ENCODE measurements around the gene RLF.
A peak's percentile ranks its signal among the peaks of the same experiment; 100 is the strongest.
"Not testable (repeated sequence)": the region's sequence is repeated elsewhere in the genome, so short reads cannot be mapped to it uniquely, and the experiment has no call there.

The RLF gene

DNA sequence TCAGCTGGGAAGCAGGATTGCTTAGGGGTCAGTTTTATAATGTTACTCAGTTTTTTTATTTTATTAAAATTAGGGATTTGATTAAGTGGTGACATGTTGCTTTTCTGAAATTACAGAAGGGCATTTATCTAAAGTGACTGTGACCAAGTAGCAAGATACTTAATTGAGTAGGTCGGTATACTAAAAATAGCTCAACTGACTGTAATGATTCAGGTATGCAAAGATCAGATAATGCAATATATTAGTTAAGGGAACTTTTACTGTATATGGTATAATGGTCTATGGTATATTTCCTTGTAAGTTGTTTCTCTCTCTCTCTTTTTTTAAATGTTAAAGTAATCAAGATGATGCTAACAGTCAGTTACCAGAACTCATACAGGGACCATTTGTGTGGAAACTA lies 26.2 kb downstream of the RLF start:
- peak overlapping the region; percentile 61 for H3K27ac Mint-ChIP-seq
- H3K36me3 Mint-ChIP-seq = peaks cover 2% of the 10 kb centered on the region
- peaks cover 60% of the 10 kb centered on the region for H3K4me1 Mint-ChIP-seq
- H3K4me3 Mint-ChIP-seq = peak overlapping the region; percentile 28
- no peaks in the 10 kb centered on the region for H3K9me3 Mint-ChIP-seq
- no peaks in the 10 kb centered on the region for H3K27me3 Mint-ChIP-seq

DNA sequence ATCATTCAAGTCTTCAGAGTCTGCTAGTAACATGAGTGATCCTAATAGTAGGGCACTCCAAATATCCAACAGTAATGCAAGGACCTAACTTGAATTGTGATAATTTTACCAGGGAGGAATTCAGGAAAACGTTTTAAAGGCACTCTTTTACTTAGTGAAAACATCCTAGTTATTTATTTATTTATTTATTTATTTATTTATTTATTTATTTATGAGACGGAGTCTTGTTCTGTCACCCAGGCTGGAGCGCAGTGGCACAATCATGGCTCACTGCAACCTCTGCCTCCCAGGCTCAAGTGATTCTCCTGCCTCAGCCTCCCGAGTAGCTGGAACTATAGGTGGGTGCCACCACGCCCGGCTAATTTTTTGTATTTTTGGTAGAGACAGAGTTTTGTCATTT lies 33.5 kb downstream of the RLF start:
- H3K4me3 Mint-ChIP-seq, H3K27ac Mint-ChIP-seq, H3K36me3 Mint-ChIP-seq, H3K27me3 Mint-ChIP-seq, H3K9me3 Mint-ChIP-seq, H3K4me1 Mint-ChIP-seq: not testable (repeated sequence)

GRCh38 chr1:40197656-40198055 lies 36.5 kb downstream of the RLF start:
- H3K9me3 Mint-ChIP-seq = no peaks in the 10 kb centered on the region
- H3K27me3 Mint-ChIP-seq = no peaks in the 10 kb centered on the region
- peaks cover 3% of the 10 kb centered on the region for H3K4me1 Mint-ChIP-seq
- peaks cover 12% of the 10 kb centered on the region for H3K36me3 Mint-ChIP-seq
- no peak overlapping the region for H3K4me3 Mint-ChIP-seq
- no peak overlapping the region for H3K27ac Mint-ChIP-seq

DNA sequence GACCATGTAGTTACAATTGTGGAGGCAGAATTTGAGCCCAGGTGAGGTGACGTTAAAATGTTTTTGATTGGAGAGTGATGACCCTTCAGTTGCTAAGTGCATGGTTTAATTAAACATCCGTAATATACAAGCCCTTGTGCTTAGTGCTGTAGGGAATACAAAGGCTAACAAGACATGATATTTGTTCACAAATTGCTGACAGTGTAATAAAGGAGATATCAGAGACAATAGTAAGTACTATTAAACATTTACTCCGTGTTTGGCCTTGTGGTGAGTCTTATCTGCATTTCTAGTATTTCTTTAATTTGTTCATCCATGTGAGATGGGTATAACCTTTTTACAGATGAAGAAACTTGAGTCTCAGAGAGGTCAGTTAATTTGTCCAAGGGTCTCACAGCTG lies 37.9 kb downstream of the RLF start:
- Mint-ChIP-seq H3K27me3 (no peaks in the 10 kb centered on the region), H3K4me1 (peaks cover 3% of the 10 kb centered on the region), H3K36me3 (peaks cover 15% of the 10 kb centered on the region), H3K4me3 (no peak overlapping the region), H3K27ac (no peak overlapping the region), H3K9me3 (no peaks in the 10 kb centered on the region)

GRCh38 chr1:40204856-40205255 lies 43.7 kb downstream of the RLF start:
- Mint-ChIP-seq H3K4me1 (peaks cover 17% of the 10 kb centered on the region), H3K9me3 (no peaks in the 10 kb centered on the region), H3K27ac (no peak overlapping the region), H3K36me3 (peaks cover 25% of the 10 kb centered on the region), H3K27me3 (no peaks in the 10 kb centered on the region), H3K4me3 (no peak overlapping the region)

DNA sequence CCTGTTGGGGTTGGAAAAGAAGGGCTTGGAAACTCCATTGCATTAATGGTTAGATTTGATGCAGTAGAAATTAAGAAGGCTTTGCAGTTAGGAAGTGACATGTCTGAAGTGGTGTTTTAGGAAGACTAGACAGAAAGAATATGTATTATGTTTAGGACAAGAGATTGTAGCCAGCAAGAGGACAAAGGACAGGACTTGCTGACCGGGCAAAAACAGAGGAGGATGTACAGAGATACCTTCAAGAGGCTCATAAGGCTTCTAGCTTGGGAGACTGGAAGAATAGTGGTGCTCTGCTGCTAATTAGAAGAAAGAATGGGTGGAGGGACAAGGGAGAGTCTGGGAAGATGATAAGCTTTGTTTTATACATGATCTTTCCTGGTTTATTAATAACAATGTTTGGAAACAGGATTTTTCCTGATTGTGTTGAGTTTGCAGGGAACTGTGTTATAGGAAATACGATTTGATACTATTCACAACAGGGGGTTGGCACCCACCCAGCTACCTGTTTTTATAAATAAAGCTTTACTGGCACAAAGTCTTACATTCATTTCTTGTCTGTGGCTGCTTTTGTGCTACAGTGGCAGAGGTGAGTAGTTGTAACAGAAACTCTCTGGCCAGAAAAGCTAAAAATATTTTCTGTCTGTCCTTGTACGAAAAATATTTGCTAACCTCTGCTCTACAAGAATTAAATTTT lies 49.5 kb downstream of the RLF start:
- Mint-ChIP-seq H3K4me3 (no peak overlapping the region), H3K4me1 (peaks cover 21% of the 10 kb centered on the region), H3K27me3 (no peaks in the 10 kb centered on the region), H3K27ac (no peak overlapping the region), H3K36me3 (peaks cover 19% of the 10 kb centered on the region), H3K9me3 (no peaks in the 10 kb centered on the region)

DNA sequence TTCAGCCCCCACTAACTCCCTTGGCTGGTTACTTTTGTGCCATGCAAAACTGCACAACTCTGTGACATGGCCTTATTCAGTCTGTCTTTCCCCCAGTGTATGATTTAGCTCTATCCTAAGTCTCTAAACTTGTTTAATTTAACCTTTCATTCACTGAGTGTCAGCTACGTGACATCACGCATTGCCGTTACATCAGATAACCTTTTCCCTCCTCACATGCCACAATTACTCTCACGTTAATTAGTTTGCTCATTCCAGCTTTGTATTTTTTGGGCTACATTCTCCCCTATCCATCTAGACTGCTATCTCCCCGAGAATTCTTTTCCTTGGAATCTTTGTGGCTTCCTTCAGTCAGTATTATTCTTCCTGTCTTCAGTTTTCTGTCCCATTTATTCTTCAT lies 57.1 kb downstream of the RLF start:
- no peaks in the 10 kb centered on the region for H3K27me3 Mint-ChIP-seq
- no peak overlapping the region for H3K27ac Mint-ChIP-seq
- H3K4me1 Mint-ChIP-seq = peaks cover 36% of the 10 kb centered on the region
- H3K4me3 Mint-ChIP-seq = no peak overlapping the region
- H3K9me3 Mint-ChIP-seq = no peaks in the 10 kb centered on the region
- peaks cover 6% of the 10 kb centered on the region for H3K36me3 Mint-ChIP-seq

- H3K4me3 Mint-ChIP-seq, H3K27ac Mint-ChIP-seq, H3K36me3 Mint-ChIP-seq, H3K27me3 Mint-ChIP-seq, H3K9me3 Mint-ChIP-seq: not testable (repeated sequence)
- H3K4me1 Mint-ChIP-seq = peaks cover 28% of the 10 kb centered on the region
Observed at GRCh38 chr1:40221471-40221905, 60.3 kb downstream of the RLF start.

GRCh38 chr1:40221977-40222772 lies 61.0 kb downstream of the RLF start:
- Mint-ChIP-seq H3K27ac (no peak overlapping the region), H3K9me3 (no peaks in the 10 kb centered on the region), H3K27me3 (no peaks in the 10 kb centered on the region), H3K4me3 (no peak overlapping the region), H3K36me3 (peaks cover 5% of the 10 kb centered on the region), H3K4me1 (peaks cover 27% of the 10 kb centered on the region)

DNA sequence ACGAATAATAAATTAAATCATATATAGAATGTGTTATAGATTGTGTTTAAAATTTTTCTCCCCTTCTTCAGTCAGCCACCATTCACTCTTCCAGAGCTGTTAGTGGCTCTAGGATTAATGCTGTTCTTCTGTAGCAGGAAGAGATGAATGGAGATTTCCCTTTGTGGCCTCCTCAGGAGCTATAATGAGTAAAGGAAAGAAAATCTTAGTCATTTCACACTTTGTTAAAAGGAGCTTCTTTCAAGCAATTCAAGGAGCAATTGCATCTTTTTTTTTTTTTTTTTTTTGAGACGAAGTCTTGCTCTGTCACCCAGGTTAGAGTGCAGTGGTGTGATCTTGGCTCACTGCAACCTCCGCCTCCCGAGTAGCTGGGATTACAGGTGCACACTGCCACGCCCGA lies 62.9 kb downstream of the RLF start:
- Mint-ChIP-seq H3K4me1 (peaks cover 21% of the 10 kb centered on the region), H3K27me3 (no peaks in the 10 kb centered on the region), H3K36me3 (peaks cover 5% of the 10 kb centered on the region), H3K27ac (no peak overlapping the region), H3K9me3 (no peaks in the 10 kb centered on the region), H3K4me3 (no peak overlapping the region)

DNA sequence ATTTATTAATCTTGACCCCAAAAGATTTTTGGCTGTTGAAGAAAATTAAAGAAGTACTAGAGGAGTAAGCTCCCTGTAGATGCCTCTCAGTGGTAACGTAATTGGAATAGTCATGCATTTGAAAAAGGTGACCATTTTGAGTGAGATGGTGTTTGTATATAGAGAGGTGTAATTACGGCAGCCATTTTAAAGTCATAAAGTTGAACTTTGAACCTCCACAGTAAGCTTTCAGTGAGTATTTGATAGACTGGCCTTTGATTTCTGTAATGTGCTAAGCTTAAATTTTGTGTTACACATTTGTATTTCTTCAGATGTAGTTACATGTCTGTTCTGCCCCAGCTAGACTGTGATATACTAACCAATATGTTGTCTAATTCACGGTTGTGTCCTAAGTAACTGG lies 65.0 kb downstream of the RLF start:
- Mint-ChIP-seq H3K4me1 (peaks cover 20% of the 10 kb centered on the region), H3K36me3 (peaks cover 12% of the 10 kb centered on the region), H3K9me3 (no peaks in the 10 kb centered on the region), H3K27ac (no peak overlapping the region), H3K27me3 (no peaks in the 10 kb centered on the region), H3K4me3 (no peak overlapping the region)

GRCh38 chr1:40232444-40232843 lies 71.3 kb downstream of the RLF start:
- no peak overlapping the region for H3K4me3 Mint-ChIP-seq
- H3K36me3 Mint-ChIP-seq = peaks cover 39% of the 10 kb centered on the region
- no peaks in the 10 kb centered on the region for H3K9me3 Mint-ChIP-seq
- H3K4me1 Mint-ChIP-seq = peaks cover 22% of the 10 kb centered on the region
- H3K27me3 Mint-ChIP-seq = no peaks in the 10 kb centered on the region
- no peak overlapping the region for H3K27ac Mint-ChIP-seq

DNA sequence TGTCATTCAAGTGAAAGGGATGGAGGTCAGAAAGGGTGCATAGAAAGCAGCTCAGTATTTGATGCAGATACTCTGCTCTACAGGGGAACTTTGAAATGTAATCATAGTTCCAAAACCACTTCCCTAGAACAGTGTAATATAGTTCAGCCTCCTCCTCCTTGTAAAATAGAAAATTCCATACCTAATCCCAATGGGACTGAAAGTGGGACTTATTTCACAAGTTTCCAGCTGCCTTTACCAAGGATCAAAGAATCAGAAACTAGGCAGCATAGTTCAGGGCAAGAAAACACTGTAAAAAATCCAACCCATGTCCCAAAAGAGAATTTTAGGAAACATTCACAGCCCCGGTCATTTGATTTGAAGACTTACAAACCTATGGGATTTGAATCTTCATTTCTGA lies 78.4 kb downstream of the RLF start:
- no peak overlapping the region for H3K4me3 Mint-ChIP-seq
- no peak overlapping the region for H3K27ac Mint-ChIP-seq
- peaks cover 32% of the 10 kb centered on the region for H3K36me3 Mint-ChIP-seq
- no peaks in the 10 kb centered on the region for H3K9me3 Mint-ChIP-seq
- H3K27me3 Mint-ChIP-seq = no peaks in the 10 kb centered on the region
- peaks cover 22% of the 10 kb centered on the region for H3K4me1 Mint-ChIP-seq

DNA sequence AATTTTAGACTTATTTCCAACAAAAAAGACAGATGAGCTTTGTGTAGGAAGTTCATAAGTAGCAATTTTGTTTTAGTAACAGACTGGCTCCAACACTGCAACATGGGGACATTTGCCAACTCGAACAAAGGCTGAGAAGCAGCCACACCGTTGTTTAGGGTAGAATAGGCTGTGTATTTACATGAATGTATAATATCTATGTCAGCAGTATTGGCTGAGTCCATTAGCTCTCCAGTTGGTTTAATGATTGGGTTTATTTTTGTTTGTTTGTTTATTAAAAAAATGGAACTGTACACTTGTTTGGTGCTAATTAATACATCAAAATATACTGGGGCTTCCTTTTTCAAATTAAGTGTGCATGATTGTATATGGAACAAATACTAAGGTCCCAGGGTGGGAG lies 79.2 kb downstream of the RLF start:
- Mint-ChIP-seq H3K27ac (no peak overlapping the region), H3K4me1 (peaks cover 22% of the 10 kb centered on the region), H3K4me3 (no peak overlapping the region), H3K36me3 (peaks cover 30% of the 10 kb centered on the region), H3K27me3 (no peaks in the 10 kb centered on the region), H3K9me3 (no peaks in the 10 kb centered on the region)

DNA sequence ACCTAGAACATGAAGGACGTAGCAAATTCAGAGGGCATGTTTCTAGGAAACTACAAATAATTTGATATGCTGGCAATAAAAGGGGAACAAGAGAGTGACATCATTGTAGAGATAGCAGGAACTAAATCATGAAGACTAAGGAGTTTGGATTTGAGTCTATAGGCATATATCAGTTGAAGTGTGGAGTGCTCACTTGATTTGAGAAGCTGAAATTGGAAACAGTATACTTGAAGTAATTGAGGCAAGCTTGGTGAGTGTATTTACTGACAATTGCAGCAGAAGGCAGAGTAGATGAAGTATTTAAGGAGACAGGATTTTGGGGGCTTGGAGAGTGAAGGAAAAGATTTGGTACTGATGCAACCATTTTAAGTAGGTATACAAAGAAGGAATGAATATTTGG lies 80.2 kb downstream of the RLF start:
- Mint-ChIP-seq H3K36me3 (peaks cover 24% of the 10 kb centered on the region), H3K27ac (peak overlapping the region; percentile 83), H3K9me3 (no peaks in the 10 kb centered on the region), H3K27me3 (no peaks in the 10 kb centered on the region), H3K4me1 (peaks cover 22% of the 10 kb centered on the region), H3K4me3 (peak overlapping the region; percentile 45)

GRCh38 chr1:40243351-40243750 lies 82.2 kb downstream of the RLF start:
- Mint-ChIP-seq H3K4me3 (no peak overlapping the region), H3K36me3 (peaks cover 7% of the 10 kb centered on the region), H3K4me1 (peaks cover 19% of the 10 kb centered on the region), H3K27ac (no peak overlapping the region), H3K27me3 (no peaks in the 10 kb centered on the region), H3K9me3 (no peaks in the 10 kb centered on the region)
